Fibroblast of lung (primary cell): ENCODE measurements around the gene DLGAP4. TPM values are rescaled to one million over a fixed set of nuclear protein-coding genes. Genes with fewer than 3 reads are reported as not detected.

ENCODE experiments used
- DNase-seq, 2 donors: peaks; one replicate each; pipeline versions ENCODE4 v3.0.0 to v3.0.0-alpha.2; 2010; ENCODE audit warnings: low read depth in 2 of 2
- H2AFZ ChIP-seq: 2 replicates; pipeline ENCODE4 v1.5.1; 2012; ENCODE audit warnings: low read length, control low read depth, inconsistent platforms
- H3K27ac ChIP-seq: 2 replicates; pipeline ENCODE4 v1.5.1; 2011; ENCODE audit warnings: low read length, control low read depth; ENCODE audit not compliant: insufficient read depth
- H3K27me3 ChIP-seq: 2 replicates; pipeline ENCODE4 v1.5.1; 2011; ENCODE audit warnings: mild to moderate bottlenecking, low read length; ENCODE audit not compliant: control insufficient read depth, insufficient read depth
- H3K36me3 ChIP-seq: 2 replicates; pipeline ENCODE4 v1.5.1; 2011; ENCODE audit warnings: low read length; ENCODE audit not compliant: control insufficient read depth, insufficient read depth
- H3K4me1 ChIP-seq: 2 replicates; pipeline ENCODE4 v1.5.1; 2011; ENCODE audit warnings: low read length; ENCODE audit not compliant: control insufficient read depth, insufficient read depth; ENCODE audit errors: extremely low read depth
- H3K4me2 ChIP-seq: 2 replicates; pipeline ENCODE4 v1.5.1; 2011; ENCODE audit warnings: low read length, control low read depth; ENCODE audit not compliant: insufficient read depth; ENCODE audit errors: extremely low read depth
- H3K4me3 ChIP-seq, 4 experiments: fragments of 200-600 bp in 1 of 4; sonication (generic) in 1 of 4; replicated peaks in 1 of 4; 2 replicates each; pipeline ENCODE4 v1.5.1; 2011 to 2016; ENCODE audit warnings: low read length in 4 of 4, low read depth in 3 of 4, mild to moderate bottlenecking in 3 of 4, control low read depth in 2 of 4, inconsistent platforms in 1 of 4, mixed read lengths in 1 of 4; ENCODE audit not compliant: insufficient read depth in 1 of 4; ENCODE audit errors: control extremely low read depth in 1 of 4
- H3K79me2 ChIP-seq: 2 replicates; pipeline ENCODE4 v1.5.1; 2012; ENCODE audit warnings: mild to moderate bottlenecking, low read length, inconsistent platforms; ENCODE audit not compliant: control insufficient read depth, insufficient read depth
- H3K9ac ChIP-seq: 2 replicates; pipeline ENCODE4 v1.5.1; 2011; ENCODE audit warnings: mild to moderate bottlenecking, low read length, control low read depth; ENCODE audit not compliant: insufficient read depth
- H3K9me3 ChIP-seq: 2 replicates; pipeline ENCODE4 v1.5.1; 2012; ENCODE audit warnings: low read depth, low read length; ENCODE audit not compliant: control insufficient read depth, insufficient read depth
- H4K20me1 ChIP-seq: 2 replicates; pipeline ENCODE4 v1.5.1; 2011; ENCODE audit warnings: low read length; ENCODE audit not compliant: control insufficient read depth, insufficient read depth; ENCODE audit errors: extremely low read depth
- CTCF ChIP-seq, 2 donors: IDR thresholded peaks in 1 of 2; conservative IDR thresholded peaks in 1 of 2; 1 replicate in 1 of 2; 2 replicates in 1 of 2; pipeline ENCODE4 v1.5.1; 2011 to 2012; ENCODE audit warnings: low read length in 2 of 2, control low read depth in 1 of 2, inconsistent platforms in 1 of 2, low read depth in 1 of 2, mild to moderate bottlenecking in 1 of 2
- EZH2 ChIP-seq: IDR thresholded peaks from 2 replicates; pipeline ENCODE4 v1.5.1; 2012; ENCODE audit warnings: low read length, control low read depth, mild to moderate bottlenecking; ENCODE audit errors: missing control alignments
- polyA plus RNA-seq, 2 donors: library from polyadenylated mRNA; depleted of rRNA in 1 of 2; stranded (reverse) in 1 of 2; unstranded in 1 of 2; fragments of >200 nt; gene quantifications; 2 replicates each; pipeline ENCODE4 v1.2.1, GENCODE V29; 2011 to 2012; ENCODE audit warnings: missing spikeins in 1 of 2
- total RNA-seq: library from RNA; depleted of rRNA; stranded (reverse); fragments of >200 nt; gene quantifications from 2 replicates; pipeline ENCODE4 v1.2.1, GENCODE V29; 2014

The DLGAP4 gene
- total and polyA plus RNA-seq, 2 donors (not counting 1 experiment from before 2014, with no cell fraction given) = 25.9 to 26.9 TPM

- no peaks in the 10 kb centered on the region for H4K20me1 ChIP-seq
- no peak overlapping the region for H3K9ac ChIP-seq
- no peak overlapping the region for H3K4me2 ChIP-seq
- no peak for TF ChIP-seq CTCF (conservative IDR thresholded peaks at IDR 0.05 in 1 of 2, IDR thresholded peaks at IDR 0.05 in 1 of 2; ENCODE audit: low read depth in 1 of 2, low read length in 2 of 2)
- no peak for TF ChIP-seq EZH2
- H3K4me3 ChIP-seq = no peak overlapping the region
- H3K27ac ChIP-seq = no peak overlapping the region
- no peaks in the 10 kb centered on the region for H3K9me3 ChIP-seq
- no peaks in the 10 kb centered on the region for H3K79me2 ChIP-seq
- H3K4me1 ChIP-seq = no peaks in the 10 kb centered on the region
- no peaks in the 10 kb centered on the region for H3K36me3 ChIP-seq
- H2AFZ ChIP-seq = no peak overlapping the region
- peaks cover 4% of the 10 kb centered on the region for H3K27me3 ChIP-seq
- DNase-seq = no peak
Observed at GRCh38 chr20:36313476-36313875, 7.3 kb downstream of the DLGAP4 start.

- no peak overlapping the region for H3K4me2 ChIP-seq
- TF ChIP-seq CTCF (conservative IDR thresholded peaks at IDR 0.05 in 1 of 2, IDR thresholded peaks at IDR 0.05 in 1 of 2; ENCODE audit: low read depth in 1 of 2, low read length in 2 of 2) (no peak), EZH2 (no peak)
- no peak overlapping the region for H3K4me3 ChIP-seq
- no peaks in the 10 kb centered on the region for H3K4me1 ChIP-seq
- no peak overlapping the region for H2AFZ ChIP-seq
- H3K27me3 ChIP-seq = peaks cover 4% of the 10 kb centered on the region
- no peak overlapping the region for H3K9ac ChIP-seq
- no peaks in the 10 kb centered on the region for H3K36me3 ChIP-seq
- no peaks in the 10 kb centered on the region for H3K79me2 ChIP-seq
- H3K9me3 ChIP-seq = no peaks in the 10 kb centered on the region
- DNase-seq = no peak
- no peak overlapping the region for H3K27ac ChIP-seq
- no peaks in the 10 kb centered on the region for H4K20me1 ChIP-seq
Observed at GRCh38 chr20:36313926-36314325, 7.8 kb downstream of the DLGAP4 start.

GRCh38 chr20:36314734-36315544 lies 8.8 kb downstream of the DLGAP4 start:
- no peak for TF ChIP-seq CTCF (conservative IDR thresholded peaks at IDR 0.05 in 1 of 2, IDR thresholded peaks at IDR 0.05 in 1 of 2; ENCODE audit: low read depth in 1 of 2, low read length in 2 of 2)
- TF ChIP-seq EZH2 = no peak
- no peak for DNase-seq

More at GRCh38 chr20:36314734-36315544, 8.8 kb downstream of the DLGAP4 start:
- Histone ChIP-seq H3K27ac (no peak overlapping the region), H4K20me1 (no peaks in the 10 kb centered on the region), H3K4me1 (no peaks in the 10 kb centered on the region), H2AFZ (no peak overlapping the region), H3K9ac (no peak overlapping the region), H3K36me3 (no peaks in the 10 kb centered on the region), H3K4me2 (no peak overlapping the region), H3K9me3 (no peaks in the 10 kb centered on the region), H3K27me3 (peaks cover 4% of the 10 kb centered on the region), H3K79me2 (no peaks in the 10 kb centered on the region), H3K4me3 (no peak overlapping the region)
